ENCODE measurements around the gene WDR49. TPM values are rescaled to one million over a fixed set of nuclear protein-coding genes. Genes with fewer than 3 reads are reported as not detected.

Gene WDR49
- total RNA-seq, 1 experiment from 2014 or later = 1.3 TPM

- no peak overlapping the region for H3K4ac ChIP-seq (ENCODE audit: low read depth, low read length)
Observed at GRCh38 chr3:167483708-167484475, 169.8 kb downstream of the WDR49 start.

More at GRCh38 chr3:167483708-167484475, 169.8 kb downstream of the WDR49 start:
- Histone ChIP-seq H3K27me3 (ENCODE audit: insufficient read depth, low read length) (no peaks in the 10 kb centered on the region), H3K9me3 (ENCODE audit: control insufficient read depth, low read depth, low read length) (no peaks in the 10 kb centered on the region), H3K79me1 (ENCODE audit: insufficient read depth, low read depth, low read length, poor library complexity, severe bottlenecking) (no peaks in the 10 kb centered on the region), H3K56ac (ENCODE audit: insufficient read length, low read depth, low read length) (no peak overlapping the region), H4K91ac (ENCODE audit: insufficient read length, low read depth, low read length) (no peak overlapping the region), H2BK15ac (ENCODE audit: low read depth, low read length) (no peak overlapping the region), H3K23ac (ENCODE audit: insufficient read length, low read depth, low read length) (no peak overlapping the region), H3K18ac (ENCODE audit: insufficient read length, low read depth, low read length) (no peak overlapping the region), H3K79me2 (ENCODE audit: insufficient read depth, low read length) (no peaks in the 10 kb centered on the region), H3K23me2 (ENCODE audit: insufficient read length, low read depth, low read length, poor library complexity, severe bottlenecking) (no peaks in the 10 kb centered on the region), H3K27ac (ENCODE audit: insufficient read length, low read depth, low read length) (no peak overlapping the region), H3K4me2 (ENCODE audit: insufficient read depth, insufficient read length, low read length) (no peak overlapping the region), H2BK12ac (ENCODE audit: insufficient read length, low read depth, low read length) (no peak overlapping the region), H3T11ph (ENCODE audit: low read length) (no peak overlapping the region), H3K9ac (ENCODE audit: extremely low read depth, insufficient read length, low read length) (no peak overlapping the region), H2BK120ac (ENCODE audit: low read depth, low read length, poor library complexity, severe bottlenecking) (no peak overlapping the region), H2BK5ac (ENCODE audit: insufficient read length, low read length) (no peak overlapping the region), H2BK20ac (ENCODE audit: low read depth, low read length, poor library complexity, severe bottlenecking) (no peak overlapping the region), H4K5ac (ENCODE audit: insufficient read length, low read depth, low read length) (no peak overlapping the region), H4K20me1 (ENCODE audit: control insufficient read depth, insufficient read depth, insufficient read length) (no peaks in the 10 kb centered on the region), H3K4me1 (ENCODE audit: insufficient read depth, low read length) (no peaks in the 10 kb centered on the region), H4K8ac (replicated peaks; ENCODE audit: insufficient read length, low read depth, low read length) (no peak overlapping the region), H2AFZ (ENCODE audit: low read length) (no peak overlapping the region), H2AK5ac (ENCODE audit: insufficient read length, low read length) (no peak overlapping the region), H3K14ac (ENCODE audit: insufficient read depth, low read length) (no peak overlapping the region)
- no peaks in the 10 kb centered on the region; a peak in 1 of 5 replicates for H3K9me3 Mint-ChIP-seq
- H3K36me3 Mint-ChIP-seq (ENCODE audit: insufficient read depth in 1 of 3, low read depth in 3 of 3) = no peaks in the 10 kb centered on the region
- no CpG with 5 or more reads among the region's 2 CpGs for WGBS (ENCODE audit: extremely low coverage, insufficient read length, low lambda C conversion rate)
- no peaks in the 10 kb centered on the region for H3K27me3 Mint-ChIP-seq (ENCODE audit: low read depth)
- no peak for TF ChIP-seq CTCF (conservative IDR thresholded peaks at IDR 0.05)
- H3K27ac Mint-ChIP-seq = no peak overlapping the region
- H3K4me3 Mint-ChIP-seq = no peak overlapping the region
- DNase-seq = no peak
- H3K4me1 Mint-ChIP-seq = no peaks in the 10 kb centered on the region

All from H9 (cell line).